ENCODE data around the gene ZNF214. TPM values are rescaled to one million over a fixed set of nuclear protein-coding genes. Genes with fewer than 3 reads are reported as not detected.

Gene ZNF214
- total and polyA plus RNA-seq, 4 donors, result 0.57 to 2.3 (median 1.2) TPM

DNA sequence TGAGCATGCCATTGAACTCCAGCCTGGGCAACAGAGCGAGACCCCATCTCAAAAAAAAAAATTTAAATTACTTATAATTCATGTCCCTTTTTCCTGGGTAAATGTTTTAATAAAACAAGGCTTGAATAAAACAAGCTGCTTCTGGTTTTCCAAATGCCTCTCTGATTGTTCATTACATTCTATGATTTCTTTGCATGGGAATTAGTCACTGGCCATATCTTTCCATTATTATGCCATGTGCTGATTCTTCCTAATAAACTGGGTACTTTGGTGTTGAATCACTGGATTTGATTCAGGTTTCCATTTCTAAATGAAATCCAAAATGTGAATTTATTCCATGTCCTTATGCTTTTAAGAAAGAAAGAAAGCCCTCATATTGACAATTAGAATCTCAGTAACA is 51.3 kb downstream of the ZNF214 start:
- no peak overlapping the region for H3K9ac ChIP-seq (ENCODE audit: low read depth in 1 of 2, low read length in 2 of 2)
- 98% methylated on average over 1 of the region's 1 CpG for WGBS
- H3K27me3 ChIP-seq (ENCODE audit: control insufficient read depth in 4 of 4, insufficient read depth in 4 of 4, low read length in 3 of 4), result no peaks in the 10 kb centered on the region
- DNase-seq (ENCODE audit: low spot score), result no peak
- H3K36me3 ChIP-seq (ENCODE audit: control insufficient read depth in 4 of 4, insufficient read depth in 3 of 4, low read depth in 1 of 4, low read length in 3 of 4), result no peaks in the 10 kb centered on the region
- H3K27ac ChIP-seq (ENCODE audit: low read depth in 1 of 2, low read length in 2 of 2), result no peak overlapping the region
- no peaks in the 10 kb centered on the region for H3K4me1 ChIP-seq (ENCODE audit: control insufficient read depth in 4 of 4, insufficient read depth in 4 of 4, low read length in 3 of 4)
- TF ChIP-seq TAF1 (conservative IDR thresholded peaks at IDR 0.05) (no peak), YY1 (IDR thresholded peaks at IDR 0.05) (no peak), JUND (IDR thresholded peaks at IDR 0.05) (no peak), RXRA (IDR thresholded peaks at IDR 0.05) (no peak), FOXA1 (IDR thresholded peaks at IDR 0.05) (no peak), SP1 (IDR thresholded peaks at IDR 0.05) (no peak), GABPA (IDR thresholded peaks at IDR 0.05 in 1 of 2, conservative IDR thresholded peaks at IDR 0.05 in 1 of 2) (no peak)
- TF ChIP-seq, protein P1, sequence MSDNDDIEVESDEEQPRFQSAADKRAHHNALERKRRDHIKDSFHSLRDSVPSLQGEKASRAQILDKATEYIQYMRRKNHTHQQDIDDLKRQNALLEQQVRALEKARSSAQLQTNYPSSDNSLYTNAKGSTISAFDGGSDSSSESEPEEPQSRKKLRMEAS (IDR thresholded peaks at IDR 0.05), result no peak
- TF ChIP-seq, protein P2, sequence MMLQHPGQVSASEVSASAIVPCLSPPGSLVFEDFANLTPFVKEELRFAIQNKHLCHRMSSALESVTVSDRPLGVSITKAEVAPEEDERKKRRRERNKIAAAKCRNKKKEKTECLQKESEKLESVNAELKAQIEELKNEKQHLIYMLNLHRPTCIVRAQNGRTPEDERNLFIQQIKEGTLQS (IDR thresholded peaks at IDR 0.05), result no peak
- no peaks in the 10 kb centered on the region for H3K9me3 ChIP-seq (ENCODE audit: control insufficient read depth in 4 of 4, low read length in 3 of 4)
- H3K4me3 ChIP-seq (ENCODE audit: low read depth in 1 of 3, low read length in 3 of 3), result no peak overlapping the region

DNA sequence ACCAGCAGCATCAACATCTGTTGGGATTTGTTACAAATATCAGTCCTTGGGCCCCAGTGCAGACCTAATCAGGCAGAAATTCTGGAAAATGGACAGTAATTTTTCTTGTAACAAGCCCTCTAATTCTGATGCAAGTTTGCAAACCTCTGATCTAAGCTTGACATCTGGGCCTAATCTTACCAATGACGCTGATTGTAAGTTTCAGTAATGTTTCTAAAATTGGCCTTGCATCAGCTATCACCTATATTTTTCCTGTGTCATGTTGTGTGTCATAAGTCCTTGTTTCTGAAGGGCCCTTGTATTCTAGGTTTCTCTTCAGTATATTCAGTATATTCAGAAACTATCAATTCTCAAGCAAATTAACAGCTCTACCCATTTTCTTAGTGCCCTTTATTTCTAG is 57.5 kb downstream of the ZNF214 start:
- H3K4me3 ChIP-seq (ENCODE audit: low read depth in 1 of 3, low read length in 3 of 3), result no peak overlapping the region
- H3K36me3 ChIP-seq (ENCODE audit: control insufficient read depth in 4 of 4, insufficient read depth in 3 of 4, low read depth in 1 of 4, low read length in 3 of 4), result no peaks in the 10 kb centered on the region
- TF ChIP-seq, protein P2 (IDR thresholded peaks at IDR 0.05), result no peak
- TF ChIP-seq HNF4A (conservative IDR thresholded peaks at IDR 0.05) (no peak), EGR1 (IDR thresholded peaks at IDR 0.05; ENCODE audit: low read depth in 2 of 2) (no peak), RAD21 (IDR thresholded peaks at IDR 0.05) (no peak), TAF1 (conservative IDR thresholded peaks at IDR 0.05) (no peak), JUND (IDR thresholded peaks at IDR 0.05) (no peak), SP1 (IDR thresholded peaks at IDR 0.05) (no peak), FOXA2 (IDR thresholded peaks at IDR 0.05) (no peak), GABPA (IDR thresholded peaks at IDR 0.05 in 1 of 2, conservative IDR thresholded peaks at IDR 0.05 in 1 of 2) (no peak), YY1 (IDR thresholded peaks at IDR 0.05) (no peak), RXRA (IDR thresholded peaks at IDR 0.05) (no peak), FOXA1 (IDR thresholded peaks at IDR 0.05) (no peak), NR2F2 (IDR thresholded peaks at IDR 0.05) (no peak), HNF4G (IDR thresholded peaks at IDR 0.05) (no peak)
- TF ChIP-seq, protein P3, sequence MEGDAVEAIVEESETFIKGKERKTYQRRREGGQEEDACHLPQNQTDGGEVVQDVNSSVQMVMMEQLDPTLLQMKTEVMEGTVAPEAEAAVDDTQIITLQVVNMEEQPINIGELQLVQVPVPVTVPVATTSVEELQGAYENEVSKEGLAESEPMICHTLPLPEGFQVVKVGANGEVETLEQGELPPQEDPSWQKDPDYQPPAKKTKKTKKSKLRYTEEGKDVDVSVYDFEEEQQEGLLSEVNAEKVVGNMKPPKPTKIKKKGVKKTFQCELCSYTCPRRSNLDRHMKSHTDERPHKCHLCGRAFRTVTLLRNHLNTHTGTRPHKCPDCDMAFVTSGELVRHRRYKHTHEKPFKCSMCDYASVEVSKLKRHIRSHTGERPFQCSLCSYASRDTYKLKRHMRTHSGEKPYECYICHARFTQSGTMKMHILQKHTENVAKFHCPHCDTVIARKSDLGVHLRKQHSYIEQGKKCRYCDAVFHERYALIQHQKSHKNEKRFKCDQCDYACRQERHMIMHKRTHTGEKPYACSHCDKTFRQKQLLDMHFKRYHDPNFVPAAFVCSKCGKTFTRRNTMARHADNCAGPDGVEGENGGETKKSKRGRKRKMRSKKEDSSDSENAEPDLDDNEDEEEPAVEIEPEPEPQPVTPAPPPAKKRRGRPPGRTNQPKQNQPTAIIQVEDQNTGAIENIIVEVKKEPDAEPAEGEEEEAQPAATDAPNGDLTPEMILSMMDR (IDR thresholded peaks at IDR 0.05; ENCODE audit: low read depth, low read length, missing input control), result no peak
- TF ChIP-seq, protein P4, sequence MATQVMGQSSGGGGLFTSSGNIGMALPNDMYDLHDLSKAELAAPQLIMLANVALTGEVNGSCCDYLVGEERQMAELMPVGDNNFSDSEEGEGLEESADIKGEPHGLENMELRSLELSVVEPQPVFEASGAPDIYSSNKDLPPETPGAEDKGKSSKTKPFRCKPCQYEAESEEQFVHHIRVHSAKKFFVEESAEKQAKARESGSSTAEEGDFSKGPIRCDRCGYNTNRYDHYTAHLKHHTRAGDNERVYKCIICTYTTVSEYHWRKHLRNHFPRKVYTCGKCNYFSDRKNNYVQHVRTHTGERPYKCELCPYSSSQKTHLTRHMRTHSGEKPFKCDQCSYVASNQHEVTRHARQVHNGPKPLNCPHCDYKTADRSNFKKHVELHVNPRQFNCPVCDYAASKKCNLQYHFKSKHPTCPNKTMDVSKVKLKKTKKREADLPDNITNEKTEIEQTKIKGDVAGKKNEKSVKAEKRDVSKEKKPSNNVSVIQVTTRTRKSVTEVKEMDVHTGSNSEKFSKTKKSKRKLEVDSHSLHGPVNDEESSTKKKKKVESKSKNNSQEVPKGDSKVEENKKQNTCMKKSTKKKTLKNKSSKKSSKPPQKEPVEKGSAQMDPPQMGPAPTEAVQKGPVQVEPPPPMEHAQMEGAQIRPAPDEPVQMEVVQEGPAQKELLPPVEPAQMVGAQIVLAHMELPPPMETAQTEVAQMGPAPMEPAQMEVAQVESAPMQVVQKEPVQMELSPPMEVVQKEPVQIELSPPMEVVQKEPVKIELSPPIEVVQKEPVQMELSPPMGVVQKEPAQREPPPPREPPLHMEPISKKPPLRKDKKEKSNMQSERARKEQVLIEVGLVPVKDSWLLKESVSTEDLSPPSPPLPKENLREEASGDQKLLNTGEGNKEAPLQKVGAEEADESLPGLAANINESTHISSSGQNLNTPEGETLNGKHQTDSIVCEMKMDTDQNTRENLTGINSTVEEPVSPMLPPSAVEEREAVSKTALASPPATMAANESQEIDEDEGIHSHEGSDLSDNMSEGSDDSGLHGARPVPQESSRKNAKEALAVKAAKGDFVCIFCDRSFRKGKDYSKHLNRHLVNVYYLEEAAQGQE (IDR thresholded peaks at IDR 0.05), result no peak
- TF ChIP-seq, protein P1 (IDR thresholded peaks at IDR 0.05), result no peak
- TF ChIP-seq, protein P5, sequence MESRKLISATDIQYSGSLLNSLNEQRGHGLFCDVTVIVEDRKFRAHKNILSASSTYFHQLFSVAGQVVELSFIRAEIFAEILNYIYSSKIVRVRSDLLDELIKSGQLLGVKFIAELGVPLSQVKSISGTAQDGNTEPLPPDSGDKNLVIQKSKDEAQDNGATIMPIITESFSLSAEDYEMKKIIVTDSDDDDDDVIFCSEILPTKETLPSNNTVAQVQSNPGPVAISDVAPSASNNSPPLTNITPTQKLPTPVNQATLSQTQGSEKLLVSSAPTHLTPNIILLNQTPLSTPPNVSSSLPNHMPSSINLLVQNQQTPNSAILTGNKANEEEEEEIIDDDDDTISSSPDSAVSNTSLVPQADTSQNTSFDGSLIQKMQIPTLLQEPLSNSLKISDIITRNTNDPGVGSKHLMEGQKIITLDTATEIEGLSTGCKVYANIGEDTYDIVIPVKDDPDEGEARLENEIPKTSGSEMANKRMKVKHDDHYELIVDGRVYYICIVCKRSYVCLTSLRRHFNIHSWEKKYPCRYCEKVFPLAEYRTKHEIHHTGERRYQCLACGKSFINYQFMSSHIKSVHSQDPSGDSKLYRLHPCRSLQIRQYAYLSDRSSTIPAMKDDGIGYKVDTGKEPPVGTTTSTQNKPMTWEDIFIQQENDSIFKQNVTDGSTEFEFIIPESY (IDR thresholded peaks at IDR 0.05), result no peak
- no peak overlapping the region for H3K9ac ChIP-seq (ENCODE audit: low read depth in 1 of 2, low read length in 2 of 2)
- H3K9me3 ChIP-seq (ENCODE audit: control insufficient read depth in 4 of 4, low read length in 3 of 4), result no peaks in the 10 kb centered on the region
- no peak overlapping the region for H3K27ac ChIP-seq (ENCODE audit: low read depth in 1 of 2, low read length in 2 of 2)
- no peak for DNase-seq (ENCODE audit: low spot score)
- H3K27me3 ChIP-seq (ENCODE audit: control insufficient read depth in 4 of 4, insufficient read depth in 4 of 4, low read length in 3 of 4), result peaks cover 0 to 3% (median 0%) of the 10 kb centered on the region in 4 donors
- WGBS, result 93% methylated on average over 1 of the region's 1 CpG
- no peaks in the 10 kb centered on the region for H3K4me1 ChIP-seq (ENCODE audit: control insufficient read depth in 4 of 4, insufficient read depth in 4 of 4, low read length in 3 of 4)
